ENCODE measurements around the gene RALY. TPM values are rescaled to one million over a fixed set of nuclear protein-coding genes. Genes with fewer than 3 reads are reported as not detected.
"Not testable (repeated sequence)": the region's sequence is repeated elsewhere in the genome, so short reads cannot be mapped to it uniquely, and the experiment has no call there.

The RALY gene
- polyA plus RNA-seq, 1 donor = 110 TPM

DNA sequence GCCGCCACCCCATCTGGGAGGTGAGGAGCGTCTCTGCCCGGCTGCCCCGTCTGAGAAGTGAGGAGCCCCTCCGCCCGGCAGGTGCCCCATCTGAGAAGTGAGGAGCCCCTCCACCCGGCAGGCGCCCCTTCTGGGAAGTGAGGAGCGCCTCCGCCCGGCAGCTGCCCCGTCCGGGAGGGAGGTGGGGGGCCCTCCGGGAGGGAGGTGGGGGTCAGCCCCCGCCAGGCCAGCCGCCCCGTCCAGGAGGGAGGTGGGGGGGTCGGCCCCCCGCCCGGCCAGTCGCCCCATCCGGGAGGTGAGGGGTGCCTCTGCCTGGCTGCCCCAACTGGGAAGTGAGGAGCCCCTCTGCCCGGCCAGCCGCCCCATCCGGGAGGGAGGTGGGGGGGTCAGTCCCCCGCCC lies 138.8 kb downstream of the RALY start:
- not testable (repeated sequence) for H3K4me1 ChIP-seq (ENCODE audit: control insufficient read depth, insufficient read depth, low read length); H3K27me3 ChIP-seq (ENCODE audit: control insufficient read depth, insufficient read depth, low read length); H3K4me3 ChIP-seq (ENCODE audit: low read length); H3K36me3 ChIP-seq (ENCODE audit: control insufficient read depth, insufficient read depth, low read length); H3K9me3 ChIP-seq (ENCODE audit: control insufficient read depth, low read depth, low read length); DNase-seq; H3K27ac ChIP-seq (ENCODE audit: low read length)
- WGBS (ENCODE audit: insufficient coverage, low lambda C conversion rate) = no CpG with 5 or more reads among the region's 26 CpGs

GRCh38 chr20:34132943-34133342 lies 139.2 kb downstream of the RALY start:
- H3K4me1 ChIP-seq (ENCODE audit: control insufficient read depth, insufficient read depth, low read length); H3K4me3 ChIP-seq (ENCODE audit: low read length); H3K9me3 ChIP-seq (ENCODE audit: control insufficient read depth, low read depth, low read length); H3K27ac ChIP-seq (ENCODE audit: low read length); H3K27me3 ChIP-seq (ENCODE audit: control insufficient read depth, insufficient read depth, low read length); DNase-seq; H3K36me3 ChIP-seq (ENCODE audit: control insufficient read depth, insufficient read depth, low read length): not testable (repeated sequence)
- no CpG with 5 or more reads among the region's 21 CpGs for WGBS (ENCODE audit: insufficient coverage, low lambda C conversion rate)

DNA sequence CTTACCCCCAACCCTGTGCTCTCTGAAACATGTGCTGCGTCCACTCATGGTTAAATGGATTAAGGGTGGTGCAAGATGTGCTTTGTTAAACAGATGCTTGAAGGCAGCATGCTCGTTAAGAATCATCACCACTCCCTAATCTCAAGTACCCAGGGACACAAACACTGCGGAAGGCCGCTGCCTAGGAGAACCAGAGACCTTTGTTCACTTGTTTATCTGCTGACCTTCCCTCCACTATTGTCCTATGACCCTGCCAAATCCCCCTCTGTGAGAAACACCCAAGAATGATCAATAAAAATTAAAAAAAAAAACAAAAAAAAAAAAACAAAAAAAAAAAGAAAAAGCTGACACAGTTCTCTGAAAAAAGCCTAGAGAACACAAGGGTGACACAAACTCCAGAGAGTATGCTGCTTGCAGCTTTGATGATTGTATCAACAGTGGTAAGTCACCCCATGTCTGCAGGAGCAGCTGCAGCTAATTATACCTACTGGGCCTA lies 139.7 kb downstream of the RALY start:
- no CpG with 5 or more reads among the region's 4 CpGs for WGBS (ENCODE audit: insufficient coverage, low lambda C conversion rate)
- H3K9me3 ChIP-seq (ENCODE audit: control insufficient read depth, low read depth, low read length); H3K27me3 ChIP-seq (ENCODE audit: control insufficient read depth, insufficient read depth, low read length); H3K4me1 ChIP-seq (ENCODE audit: control insufficient read depth, insufficient read depth, low read length); H3K4me3 ChIP-seq (ENCODE audit: low read length); H3K36me3 ChIP-seq (ENCODE audit: control insufficient read depth, insufficient read depth, low read length); H3K27ac ChIP-seq (ENCODE audit: low read length); DNase-seq: not testable (repeated sequence)

Other genes starting within 250 kb of the RALY start
- gene CHMP4B, start 182.6 kb upstream of the RALY start, polyA plus RNA-seq = 98.5 TPM
- gene EIF2S2, start 118.3 kb downstream of the RALY start, polyA plus RNA-seq = 50.0 TPM
- gene ASIP, start 247.5 kb downstream of the RALY start, polyA plus RNA-seq = 0.27 TPM

All from large intestine (tissue), 3 donors.